HEK293 (cell line): ENCODE data around the gene SMIM12.

Source experiments
- CTCF ChIA-PET: fragments of 350-600 bp; formaldehyde crosslinking; extraction: SDS; loops from one replicate; lab custom pipeline; 2021; ENCODE audit warnings: antibody characterized with exemption; lab: Yijun Ruan, JAX
- POLR2A ChIA-PET: fragments of 300-600 bp; formaldehyde crosslinking; extraction: SDS; loops from one replicate; lab custom pipeline; 2020; ENCODE audit warnings: antibody characterized with exemption, inconsistent platforms; lab: Yijun Ruan, JAX
- H3K27ac ChIP-seq: fragments of 200-500 bp; sonication (Bioruptor generic); 2 replicates; pipeline ENCODE4 v1.5.1; 2014; ENCODE audit warnings: low read depth, low read length, control low read depth, inconsistent platforms; ENCODE audit errors: extremely low read depth
- H3K36me3 ChIP-seq, 2 experiments: fragments of 200-500 bp in 1 of 2; sonication (Bioruptor generic) in 1 of 2; 1 replicate in 1 of 2; 2 replicates in 1 of 2; pipeline ENCODE4 v1.5.1; 2014 to 2017; ENCODE audit warnings: inconsistent platforms in 2 of 2, low read length in 2 of 2; ENCODE audit not compliant: control insufficient read depth in 2 of 2, insufficient read depth in 1 of 2
- H3K4me1 ChIP-seq: fragments of 200-500 bp; sonication (Bioruptor generic); 2 replicates; pipeline ENCODE4 v1.5.1; 2014; ENCODE audit warnings: mild to moderate bottlenecking, low read length, inconsistent platforms; ENCODE audit not compliant: control insufficient read depth, insufficient read depth
- H3K4me3 ChIP-seq: 2 replicates; pipeline ENCODE4 v1.5.1; 2011; ENCODE audit warnings: low read depth, mild to moderate bottlenecking, control low read depth, low read length, moderate library complexity
- H3K9me3 ChIP-seq: fragments of 200-500 bp; sonication (Bioruptor generic); 2 replicates; pipeline ENCODE4 v1.5.1; 2014; ENCODE audit warnings: low read depth, low read length, inconsistent platforms; ENCODE audit not compliant: control insufficient read depth, insufficient read depth
- FEZF1 ChIP-seq: fragments of 450-650 bp; formaldehyde crosslinking; IDR thresholded peaks from 2 replicates; pipeline ENCODE4 v1.5.1; 2016; ENCODE audit warnings: missing biosample characterization, missing genetic modification characterization
- HOXA7 ChIP-seq: sonication (generic); formaldehyde crosslinking; IDR thresholded peaks from 2 replicates; pipeline ENCODE4 v1.8.1; 2022; ENCODE audit warnings: missing genetic modification reagents, borderline replicate concordance
- MZF1 ChIP-seq: fragments of 450-650 bp; formaldehyde crosslinking; IDR thresholded peaks from 2 replicates; pipeline ENCODE4 v1.5.1; 2017; ENCODE audit warnings: missing biosample characterization, missing genetic modification characterization, borderline replicate concordance
- PATZ1 ChIP-seq: fragments of 450-650 bp; formaldehyde crosslinking; IDR thresholded peaks from 2 replicates; pipeline ENCODE4 v1.5.1; 2016; ENCODE audit warnings: missing biosample characterization, missing genetic modification characterization
- REPIN1 ChIP-seq: fragments of 450-650 bp; formaldehyde crosslinking; IDR thresholded peaks from 2 replicates; pipeline ENCODE4 v1.5.1; 2017; ENCODE audit warnings: missing biosample characterization, missing genetic modification characterization, low read depth
- SETDB1 ChIP-seq: IDR thresholded peaks from one replicate; pipeline ENCODE4 v1.6.1; 2017; ENCODE audit warnings: mild to moderate bottlenecking, low read length, moderate library complexity, mixed read lengths; ENCODE audit not compliant: insufficient read length
- WT1 ChIP-seq: fragments of 450-650 bp; formaldehyde crosslinking; IDR thresholded peaks from 2 replicates; pipeline ENCODE4 v1.5.1; 2016; ENCODE audit warnings: missing biosample characterization, missing genetic modification characterization
- ZBTB8A ChIP-seq: fragments of 450-650 bp; formaldehyde crosslinking; IDR thresholded peaks from 2 replicates; pipeline ENCODE4 v1.5.1; 2016; ENCODE audit warnings: missing biosample characterization, missing genetic modification characterization
- ZFP3 ChIP-seq: fragments of 450-650 bp; formaldehyde crosslinking; IDR thresholded peaks from 2 replicates; pipeline ENCODE4 v1.5.1; 2016; ENCODE audit warnings: low read depth, missing biosample characterization, missing genetic modification characterization
- ZNF10 ChIP-seq: fragments of 450-650 bp; formaldehyde crosslinking; IDR thresholded peaks from 2 replicates; pipeline ENCODE4 v1.5.1; 2017; ENCODE audit warnings: missing biosample characterization, missing genetic modification characterization
- ZNF112 ChIP-seq: fragments of 450-650 bp; formaldehyde crosslinking; IDR thresholded peaks from 2 replicates; pipeline ENCODE4 v1.5.0; 2017; ENCODE audit warnings: missing biosample characterization, missing genetic modification characterization
- ZNF174 ChIP-seq: fragments of 450-650 bp; formaldehyde crosslinking; IDR thresholded peaks from 2 replicates; pipeline ENCODE4 v1.5.0; 2017; ENCODE audit warnings: missing biosample characterization, mild to moderate bottlenecking, missing genetic modification characterization
- ZNF202 ChIP-seq: fragments of 450-650 bp; formaldehyde crosslinking; IDR thresholded peaks from 2 replicates; pipeline ENCODE4 v1.5.1; 2016; ENCODE audit warnings: missing biosample characterization, missing genetic modification characterization, borderline replicate concordance
- ZNF366 ChIP-seq: fragments of 450-650 bp; formaldehyde crosslinking; conservative IDR thresholded peaks from 2 replicates; pipeline ENCODE4 v1.5.1; 2016; ENCODE audit warnings: missing biosample characterization, missing genetic modification characterization
- ZNF394 ChIP-seq: fragments of 450-650 bp; formaldehyde crosslinking; IDR thresholded peaks from 2 replicates; pipeline ENCODE4 v1.5.1; 2016; ENCODE audit warnings: missing biosample characterization, missing genetic modification characterization, mild to moderate bottlenecking, moderate library complexity, borderline replicate concordance
- ZNF449 ChIP-seq: fragments of 450-650 bp; formaldehyde crosslinking; IDR thresholded peaks from 2 replicates; pipeline ENCODE4 v1.5.1; 2017; ENCODE audit warnings: missing biosample characterization, mild to moderate bottlenecking, missing genetic modification characterization, moderate library complexity
- ZNF610 ChIP-seq: fragments of 450-650 bp; formaldehyde crosslinking; IDR thresholded peaks from 2 replicates; pipeline ENCODE4 v1.5.1; 2016; ENCODE audit warnings: missing biosample characterization, missing genetic modification characterization, borderline replicate concordance
- ZNF658 ChIP-seq: fragments of 450-650 bp; formaldehyde crosslinking; IDR thresholded peaks from 2 replicates; pipeline ENCODE4; 2016; ENCODE audit warnings: missing biosample characterization, missing genetic modification characterization
- ZNF660 ChIP-seq: fragments of 450-650 bp; IDR thresholded peaks from 2 replicates; pipeline ENCODE4 v1.5.1; 2018; ENCODE audit warnings: missing biosample characterization, mild to moderate bottlenecking, missing genetic modification characterization
- ZNF670 ChIP-seq: fragments of 450-650 bp; formaldehyde crosslinking; IDR thresholded peaks from 2 replicates; pipeline ENCODE4 v1.5.1; 2016; ENCODE audit warnings: missing biosample characterization, missing genetic modification characterization, low read depth
- ZNF768 ChIP-seq: fragments of 450-650 bp; formaldehyde crosslinking; IDR thresholded peaks from 2 replicates; pipeline ENCODE4 v1.5.1; 2018; ENCODE audit warnings: missing biosample characterization, mild to moderate bottlenecking, missing genetic modification characterization
- ZNF777 ChIP-seq: fragments of 450-650 bp; formaldehyde crosslinking; IDR thresholded peaks from 2 replicates; pipeline ENCODE4 v1.5.1; 2017; ENCODE audit warnings: missing biosample characterization, missing genetic modification characterization, borderline replicate concordance
- ZNF791 ChIP-seq: fragments of 450-650 bp; formaldehyde crosslinking; IDR thresholded peaks from 2 replicates; pipeline ENCODE4 v1.5.1; 2016; ENCODE audit warnings: missing biosample characterization, missing genetic modification characterization
- ZSCAN16 ChIP-seq: fragments of 450-650 bp; formaldehyde crosslinking; IDR thresholded peaks from 2 replicates; pipeline ENCODE4 v1.5.1; 2016; ENCODE audit warnings: missing biosample characterization, missing genetic modification characterization
- ZSCAN5A ChIP-seq: fragments of 450-650 bp; formaldehyde crosslinking; IDR thresholded peaks from 2 replicates; pipeline ENCODE4 v1.5.1; 2016; ENCODE audit warnings: missing biosample characterization, missing genetic modification characterization
- TF ChIP-seq, protein P1 (sequence below): fragments of 450-650 bp; formaldehyde crosslinking; IDR thresholded peaks from 2 replicates; pipeline ENCODE4 v1.5.1; 2017; ENCODE audit warnings: missing biosample characterization, missing genetic modification characterization
- TF ChIP-seq, protein P2 (sequence below): fragments of 450-650 bp; formaldehyde crosslinking; IDR thresholded peaks from 2 replicates; pipeline ENCODE4 v1.5.1; 2016; ENCODE audit warnings: missing biosample characterization, missing genetic modification characterization
- TF ChIP-seq, protein P3 (sequence below): fragments of 450-650 bp; formaldehyde crosslinking; IDR thresholded peaks from 2 replicates; pipeline ENCODE4 v1.5.1; 2016; ENCODE audit warnings: missing biosample characterization, missing genetic modification characterization

Gene SMIM12

GRCh38 chr1:34842952-34843371, 16.6 kb downstream of the SMIM12 start:
- Histone ChIP-seq H3K36me3 (peaks cover 0 to 2% of the 10 kb centered on the region in 2 experiments; a peak in 1 of 3 replicates), H3K27ac (no peak overlapping the region), H3K9me3 (no peaks in the 10 kb centered on the region), H3K4me3 (no peak overlapping the region), H3K4me1 (no peaks in the 10 kb centered on the region)
- TF ChIP-seq WT1 (tag by site-specific recombination) = no peak
- TF ChIP-seq ZNF202 (tag by site-specific recombination) = no peak
- TF ChIP-seq, protein P1, sequence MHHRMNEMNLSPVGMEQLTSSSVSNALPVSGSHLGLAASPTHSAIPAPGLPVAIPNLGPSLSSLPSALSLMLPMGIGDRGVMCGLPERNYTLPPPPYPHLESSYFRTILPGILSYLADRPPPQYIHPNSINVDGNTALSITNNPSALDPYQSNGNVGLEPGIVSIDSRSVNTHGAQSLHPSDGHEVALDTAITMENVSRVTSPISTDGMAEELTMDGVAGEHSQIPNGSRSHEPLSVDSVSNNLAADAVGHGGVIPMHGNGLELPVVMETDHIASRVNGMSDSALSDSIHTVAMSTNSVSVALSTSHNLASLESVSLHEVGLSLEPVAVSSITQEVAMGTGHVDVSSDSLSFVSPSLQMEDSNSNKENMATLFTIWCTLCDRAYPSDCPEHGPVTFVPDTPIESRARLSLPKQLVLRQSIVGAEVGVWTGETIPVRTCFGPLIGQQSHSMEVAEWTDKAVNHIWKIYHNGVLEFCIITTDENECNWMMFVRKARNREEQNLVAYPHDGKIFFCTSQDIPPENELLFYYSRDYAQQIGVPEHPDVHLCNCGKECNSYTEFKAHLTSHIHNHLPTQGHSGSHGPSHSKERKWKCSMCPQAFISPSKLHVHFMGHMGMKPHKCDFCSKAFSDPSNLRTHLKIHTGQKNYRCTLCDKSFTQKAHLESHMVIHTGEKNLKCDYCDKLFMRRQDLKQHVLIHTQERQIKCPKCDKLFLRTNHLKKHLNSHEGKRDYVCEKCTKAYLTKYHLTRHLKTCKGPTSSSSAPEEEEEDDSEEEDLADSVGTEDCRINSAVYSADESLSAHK = no peak
- no peak for TF ChIP-seq ZNF610 (tag by site-specific recombination)
- TF ChIP-seq, protein P2, sequence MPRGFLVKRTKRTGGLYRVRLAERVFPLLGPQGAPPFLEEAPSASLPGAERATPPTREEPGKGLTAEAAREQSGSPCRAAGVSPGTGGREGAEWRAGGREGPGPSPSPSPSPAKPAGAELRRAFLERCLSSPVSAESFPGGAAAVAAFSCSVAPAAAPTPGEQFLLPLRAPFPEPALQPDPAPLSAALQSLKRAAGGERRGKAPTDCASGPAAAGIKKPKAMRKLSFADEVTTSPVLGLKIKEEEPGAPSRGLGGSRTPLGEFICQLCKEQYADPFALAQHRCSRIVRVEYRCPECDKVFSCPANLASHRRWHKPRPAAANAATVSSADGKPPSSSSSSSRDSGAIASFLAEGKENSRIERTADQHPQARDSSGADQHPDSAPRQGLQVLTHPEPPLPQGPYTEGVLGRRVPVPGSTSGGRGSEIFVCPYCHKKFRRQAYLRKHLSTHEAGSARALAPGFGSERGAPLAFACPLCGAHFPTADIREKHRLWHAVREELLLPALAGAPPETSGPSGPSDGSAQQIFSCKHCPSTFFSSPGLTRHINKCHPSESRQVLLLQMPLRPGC (tag by site-specific recombination) = no peak
- TF ChIP-seq ZBTB8A = no peak
- no peak for TF ChIP-seq ZNF174 (tag by site-specific recombination)
- no peak for TF ChIP-seq ZNF449 (tag by site-specific recombination)
- no peak for TF ChIP-seq HOXA7 (CRISPR knock-in tag)
- no peak for TF ChIP-seq REPIN1
- TF ChIP-seq ZNF366 (tag by site-specific recombination) = no peak
- TF ChIP-seq ZSCAN16 (tag by site-specific recombination) = no peak
- TF ChIP-seq, protein P3, sequence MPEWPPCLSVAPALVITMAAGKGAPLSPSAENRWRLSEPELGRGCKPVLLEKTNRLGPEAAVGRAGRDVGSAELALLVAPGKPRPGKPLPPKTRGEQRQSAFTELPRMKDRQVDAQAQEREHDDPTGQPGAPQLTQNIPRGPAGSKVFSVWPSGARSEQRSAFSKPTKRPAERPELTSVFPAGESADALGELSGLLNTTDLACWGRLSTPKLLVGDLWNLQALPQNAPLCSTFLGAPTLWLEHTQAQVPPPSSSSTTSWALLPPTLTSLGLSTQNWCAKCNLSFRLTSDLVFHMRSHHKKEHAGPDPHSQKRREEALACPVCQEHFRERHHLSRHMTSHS = no peak
- TF ChIP-seq MZF1 = no peak
- no peak for TF ChIP-seq ZNF777 (tag by site-specific recombination)
- TF ChIP-seq ZNF394 (tag by site-specific recombination) = no peak
- TF ChIP-seq ZFP3 (tag by site-specific recombination) = no peak
- POLR2A ChIA-PET = no interaction called here
- CTCF ChIA-PET = interaction anchor here (2.0 to 3.3 kb wide), 2 partner anchors 10 to 23 kb away, joined by 5 to 19 read pairs; no protein-coding TSS in a partner anchor

GRCh38 chr1:34842073-34842472, 17.5 kb downstream of the SMIM12 start:
- CTCF ChIA-PET = interaction anchor here (0.6 to 3.3 kb wide), 3 partner anchors 11 to 54 kb away, joined by 3 to 19 read pairs (median 5); no protein-coding TSS in a partner anchor
- POLR2A ChIA-PET = no interaction called here
- Histone ChIP-seq H3K4me1 (no peaks in the 10 kb centered on the region), H3K9me3 (no peaks in the 10 kb centered on the region), H3K4me3 (no peak overlapping the region), H3K27ac (no peak overlapping the region), H3K36me3 (no peaks in the 10 kb centered on the region)
- TF ChIP-seq ZNF768 (no peak), ZNF112 (no peak), ZNF670 (tag by site-specific recombination) (no peak), ZNF791 (tag by site-specific recombination) (no peak), SETDB1 (no peak), ZNF10 (tag by site-specific recombination) (no peak), PATZ1 (tag by site-specific recombination) (no peak), ZNF658 (tag by site-specific recombination) (no peak), FEZF1 (tag by site-specific recombination) (no peak), ZSCAN5A (no peak), ZNF660 (tag by site-specific recombination) (no peak)
